Testis (tissue), 3 donors: Measurements from ENCODE around the gene JOSD2. TPM values are rescaled to one million over a fixed set of nuclear protein-coding genes. Genes with fewer than 3 reads are reported as not detected.

Experiments used
- DNase-seq: peaks from one replicate; pipeline ENCODE4 v3.0.0-alpha.2; 2019
- H3K27ac ChIP-seq, 2 donors: fragments of 200-600 bp; sonication (generic); one replicate each; pipeline ENCODE4 v1.5.1; 2019
- H3K27me3 ChIP-seq: fragments of 200-600 bp; sonication (generic); one replicate; pipeline ENCODE4 v1.5.1; 2019
- H3K36me3 ChIP-seq: fragments of 200-600 bp; sonication (generic); one replicate; pipeline ENCODE4 v1.5.1; 2017; ENCODE audit warnings: low read depth; ENCODE audit errors: missing control alignments
- H3K4me1 ChIP-seq: fragments of 200-600 bp; sonication (generic); one replicate; pipeline ENCODE4 v1.5.1; 2019
- H3K4me3 ChIP-seq, 2 donors: fragments of 200-600 bp; sonication (generic); one replicate each; pipeline ENCODE4 v1.5.1; 2017 to 2019
- H3K9me3 ChIP-seq: fragments of 200-600 bp; sonication (generic); one replicate; pipeline ENCODE4 v1.5.1; 2017
- POLR2A ChIP-seq: fragments of 450-650 bp; IDR thresholded peaks from one replicate; pipeline ENCODE4 v1.6.1; 2017; ENCODE audit warnings: antibody characterized with exemption, mild to moderate bottlenecking, moderate library complexity
- WGBS, 2 donors: methylation state at CpG; one replicate each; pipeline ENCODE4 v1.1.5; 2018; 5-methylcytosine and 5-hydroxymethylcytosine counted together
- intact Hi-C: fragments of 100-400 bp; cut with DNase I; formaldehyde crosslinking; loops from one replicate; pipeline ENCODE4 v1.15.1; 2023; ENCODE audit warnings: low total_unique reads
- polyA plus RNA-seq: library from polyadenylated mRNA; stranded (reverse); fragments of 350-450 nt; fragmentation: Illumina TruSeq; extraction: RNeasy Lipid Tissue Mini Kit (QIAGEN cat#74804); gene quantifications from one replicate; pipeline ENCODE4 v1.2.3, GENCODE V29; 2014; ENCODE audit warnings: low read depth, low replicate concordance; ENCODE audit not compliant: insufficient read depth
- total RNA-seq, 2 donors: library from RNA; depleted of rRNA; stranded (reverse); fragments of >200 nt; gene quantifications; one replicate each; pipeline ENCODE4 v1.2.3, GENCODE V29; 2016
- TF ChIP-seq, protein P1 (sequence below), 3 experiments: fragments of 450-650 bp in 2 of 3; fragments of 200-600 bp in 1 of 3; sonication (generic) in 1 of 3; IDR thresholded peaks; one replicate each; pipeline ENCODE4 v1.5.1; 2016 to 2019; ENCODE audit warnings: antibody characterized with exemption in 3 of 3, mild to moderate bottlenecking in 2 of 3, moderate library complexity in 1 of 3

The JOSD2 gene
- total and polyA plus RNA-seq, 3 donors from 2014 or later: 21.6 to 37.7 (median 26.1) TPM

DNA sequence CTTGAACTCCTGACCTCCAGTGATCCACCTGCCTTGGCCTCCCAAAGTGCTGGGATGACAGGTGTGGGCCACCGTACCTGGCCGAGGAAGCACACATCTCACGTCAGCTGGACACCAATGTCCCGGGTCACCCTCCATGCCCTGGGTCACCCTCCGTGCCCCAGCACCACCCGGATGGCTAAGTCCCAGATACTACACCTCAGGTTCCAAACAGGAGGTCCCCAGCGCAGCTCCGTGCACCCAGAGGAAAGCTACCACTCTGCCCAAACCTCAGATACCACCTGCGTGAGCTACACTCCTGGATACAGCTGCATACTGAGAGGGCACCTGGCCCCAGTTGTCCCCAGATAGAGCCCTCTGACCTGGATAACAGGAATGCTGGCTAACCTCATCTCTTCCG, 43.2 kb upstream of the JOSD2 start:
- 85 to 90% methylated on average over 9 to 10 of the region's 10 CpGs for WGBS, 2 donors
- Histone ChIP-seq H3K9me3 (no peaks in the 10 kb centered on the region), H3K36me3 (no peaks in the 10 kb centered on the region), H3K4me1 (peaks cover 4% of the 10 kb centered on the region), H3K4me3 (no peak overlapping the region), H3K27ac (no peak overlapping the region), H3K27me3 (no peaks in the 10 kb centered on the region)
- intact Hi-C loops: no loop called here
- TF ChIP-seq, protein P1, sequence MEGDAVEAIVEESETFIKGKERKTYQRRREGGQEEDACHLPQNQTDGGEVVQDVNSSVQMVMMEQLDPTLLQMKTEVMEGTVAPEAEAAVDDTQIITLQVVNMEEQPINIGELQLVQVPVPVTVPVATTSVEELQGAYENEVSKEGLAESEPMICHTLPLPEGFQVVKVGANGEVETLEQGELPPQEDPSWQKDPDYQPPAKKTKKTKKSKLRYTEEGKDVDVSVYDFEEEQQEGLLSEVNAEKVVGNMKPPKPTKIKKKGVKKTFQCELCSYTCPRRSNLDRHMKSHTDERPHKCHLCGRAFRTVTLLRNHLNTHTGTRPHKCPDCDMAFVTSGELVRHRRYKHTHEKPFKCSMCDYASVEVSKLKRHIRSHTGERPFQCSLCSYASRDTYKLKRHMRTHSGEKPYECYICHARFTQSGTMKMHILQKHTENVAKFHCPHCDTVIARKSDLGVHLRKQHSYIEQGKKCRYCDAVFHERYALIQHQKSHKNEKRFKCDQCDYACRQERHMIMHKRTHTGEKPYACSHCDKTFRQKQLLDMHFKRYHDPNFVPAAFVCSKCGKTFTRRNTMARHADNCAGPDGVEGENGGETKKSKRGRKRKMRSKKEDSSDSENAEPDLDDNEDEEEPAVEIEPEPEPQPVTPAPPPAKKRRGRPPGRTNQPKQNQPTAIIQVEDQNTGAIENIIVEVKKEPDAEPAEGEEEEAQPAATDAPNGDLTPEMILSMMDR (IDR thresholded peaks at IDR 0.05): no peak
- no peak for TF ChIP-seq POLR2A
- no peak for DNase-seq

DNA sequence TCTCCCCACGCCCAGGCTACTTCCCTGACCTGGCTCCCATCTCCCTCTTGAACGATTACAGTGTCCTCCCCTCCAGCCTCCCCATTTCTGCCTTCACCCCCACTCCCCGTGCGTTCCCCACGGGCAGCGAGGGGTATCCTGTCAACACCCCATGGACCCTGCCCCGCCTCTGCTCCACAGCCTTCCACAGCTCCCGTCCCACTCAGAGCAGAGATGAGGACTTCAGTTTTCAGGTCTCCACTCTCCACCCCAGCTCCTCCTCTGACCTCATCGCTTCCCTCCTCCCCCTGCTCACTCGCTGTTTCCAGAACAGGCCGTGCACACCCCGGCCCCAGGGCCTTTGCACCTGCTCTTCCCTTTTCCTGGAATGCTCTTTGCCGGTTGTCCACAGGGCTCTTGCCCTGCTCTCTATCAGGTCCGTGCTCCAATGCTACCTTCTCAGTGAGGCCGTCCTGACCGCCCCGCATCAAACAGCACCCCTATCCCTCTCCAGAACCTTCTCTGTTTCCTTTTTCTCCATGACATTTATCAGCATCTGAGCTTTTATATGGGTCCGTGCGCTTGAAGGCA, 42.2 kb upstream of the JOSD2 start:
- intact Hi-C loops: no loop called here
- no peak for DNase-seq
- no peak overlapping the region for H3K27ac ChIP-seq
- no peaks in the 10 kb centered on the region for H3K9me3 ChIP-seq
- no peak for TF ChIP-seq POLR2A
- TF ChIP-seq, protein P1 (IDR thresholded peaks at IDR 0.05): no peak
- H3K36me3 ChIP-seq: no peaks in the 10 kb centered on the region
- H3K27me3 ChIP-seq: no peaks in the 10 kb centered on the region
- WGBS, 2 donors: 81 to 85% methylated on average over 19 of the region's 19 CpGs
- H3K4me3 ChIP-seq: no peak overlapping the region
- H3K4me1 ChIP-seq: peaks cover 4% of the 10 kb centered on the region

DNA sequence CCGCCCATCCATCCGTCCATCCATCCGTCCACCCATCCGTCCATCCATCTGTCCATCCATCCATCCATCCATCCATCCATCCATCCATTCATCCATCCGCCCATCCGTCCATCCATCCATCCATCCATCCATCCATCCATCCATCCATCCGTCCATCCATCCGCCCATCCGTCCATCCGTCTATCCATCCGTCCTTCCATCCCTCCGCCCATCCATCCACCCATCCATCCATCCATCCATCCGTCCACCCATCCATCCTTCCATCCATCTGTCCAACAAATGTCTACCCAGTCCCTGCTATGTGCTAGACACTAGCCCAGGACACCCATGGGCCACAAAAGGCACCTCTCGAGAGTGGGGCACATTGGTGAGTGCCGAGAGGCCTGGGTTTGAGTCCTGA, 41.5 kb upstream of the JOSD2 start:
- Histone ChIP-seq H3K27ac (no peak overlapping the region), H3K36me3 (no peaks in the 10 kb centered on the region), H3K27me3 (no peaks in the 10 kb centered on the region), H3K4me1 (peaks cover 4% of the 10 kb centered on the region), H3K4me3 (no peak overlapping the region), H3K9me3 (no peaks in the 10 kb centered on the region)
- 76 to 86% methylated on average over 15 of the region's 15 CpGs for WGBS, 2 donors
- intact Hi-C loops: no loop called here
- no peak for DNase-seq
- TF ChIP-seq, protein P1 (IDR thresholded peaks at IDR 0.05): no peak
- TF ChIP-seq POLR2A: no peak

DNA sequence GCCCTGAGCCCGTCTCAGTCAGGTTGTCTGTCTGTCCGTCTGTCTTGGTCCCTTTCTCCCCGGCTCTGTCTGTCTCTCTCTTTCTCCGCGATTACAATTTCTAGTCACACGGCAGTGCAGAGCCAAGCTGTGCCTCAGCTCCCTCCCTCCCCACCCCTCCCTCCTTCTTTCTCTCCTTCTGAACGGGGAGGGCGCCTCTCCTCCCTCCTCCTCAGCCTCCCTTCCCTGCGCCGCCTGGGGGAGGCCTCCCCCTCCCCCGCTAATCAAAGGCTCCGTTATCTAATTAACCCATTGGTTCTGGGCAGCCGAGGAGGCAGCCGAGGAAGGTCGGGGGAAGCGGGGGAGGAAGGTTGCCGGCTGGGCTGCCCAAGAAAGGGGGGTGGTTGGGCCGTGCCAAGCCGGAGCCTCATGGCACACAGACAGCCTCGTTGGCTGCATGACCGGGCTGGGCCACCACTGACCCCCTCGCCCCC, 40.8 kb upstream of the JOSD2 start:
- Histone ChIP-seq H3K4me1 (peaks cover 4% of the 10 kb centered on the region), H3K27me3 (no peaks in the 10 kb centered on the region), H3K36me3 (no peaks in the 10 kb centered on the region), H3K4me3 (peak overlapping the region; percentile 24 to 39), H3K9me3 (no peaks in the 10 kb centered on the region), H3K27ac (no peak overlapping the region)
- DNase-seq: peak; percentile 59
- intact Hi-C loops: no loop called here
- WGBS, 2 donors: 21 to 24% methylated on average over 18 to 22 of the region's 22 CpGs
- TF ChIP-seq POLR2A: no peak
- TF ChIP-seq, protein P1 (IDR thresholded peaks at IDR 0.05): no peak
